Astrocyte (in vitro differentiated cells and primary cell): Measurements from ENCODE around the gene TBC1D2B. TPM values are rescaled to one million over a fixed set of nuclear protein-coding genes. Genes with fewer than 3 reads are reported as not detected.

ENCODE experiments used
- DNase-seq: peaks from one replicate; pipeline ENCODE4 v3.0.0-alpha.2; 2010; ENCODE audit warnings: low read depth
- FAIRE-seq: peaks from 2 replicates; lab custom pipeline; 2011; peaks lifted over from hg19 to GRCh38; lab: Jason Lieb, UNC
- H2AFZ ChIP-seq: 2 replicates; pipeline ENCODE4 v1.6.0; 2012; ENCODE audit warnings: low read depth, low read length, inconsistent platforms
- H3K27ac ChIP-seq: 2 replicates; pipeline ENCODE4 v1.5.1; 2011; ENCODE audit warnings: low read depth, low read length, inconsistent platforms
- H3K27me3 ChIP-seq: 2 replicates; pipeline ENCODE4 v1.6.0; 2011; ENCODE audit warnings: low read length, inconsistent platforms; ENCODE audit not compliant: insufficient read depth
- H3K36me3 ChIP-seq: 2 replicates; pipeline ENCODE4 v1.5.1; 2011; ENCODE audit warnings: low read length, inconsistent platforms; ENCODE audit not compliant: insufficient read depth
- H3K4me1 ChIP-seq: 2 replicates; pipeline ENCODE4 v1.5.1; 2011; ENCODE audit warnings: low read length, inconsistent platforms; ENCODE audit not compliant: insufficient read depth
- H3K4me2 ChIP-seq: 2 replicates; pipeline ENCODE4 v1.6.0; 2012; ENCODE audit warnings: low read length, inconsistent platforms
- H3K4me3 ChIP-seq: 2 replicates; pipeline ENCODE4 v1.5.1; 2011; ENCODE audit warnings: low read depth, mild to moderate bottlenecking, low read length, inconsistent platforms; ENCODE audit not compliant: insufficient read depth
- H3K79me2 ChIP-seq: 2 replicates; pipeline ENCODE4 v1.6.0; 2012; ENCODE audit warnings: mild to moderate bottlenecking, low read length, inconsistent platforms; ENCODE audit not compliant: insufficient read depth
- H3K9ac ChIP-seq: 2 replicates; pipeline ENCODE4 v1.6.0; 2012; ENCODE audit warnings: mild to moderate bottlenecking, low read length, inconsistent platforms
- H3K9me3 ChIP-seq: 2 replicates; pipeline ENCODE4 v1.5.1; 2012; ENCODE audit warnings: low read depth, mild to moderate bottlenecking, low read length, inconsistent platforms; ENCODE audit not compliant: insufficient read depth
- H4K20me1 ChIP-seq: 2 replicates; pipeline ENCODE4 v1.6.0; 2012; ENCODE audit warnings: low read length, inconsistent platforms; ENCODE audit not compliant: insufficient read depth
- H3K27ac Mint-ChIP-seq: one replicate; pipeline ENCODE4 v1.8.0; 2021; ENCODE audit warnings: mild to moderate bottlenecking, mixed read lengths; ENCODE audit not compliant: unreplicated experiment
- H3K27me3 Mint-ChIP-seq: one replicate; pipeline ENCODE4 v1.8.0; 2021; ENCODE audit warnings: low read depth, mixed read lengths; ENCODE audit not compliant: unreplicated experiment
- H3K36me3 Mint-ChIP-seq: one replicate; pipeline ENCODE4 v1.8.0; 2021; ENCODE audit warnings: low read depth, mixed read lengths; ENCODE audit not compliant: unreplicated experiment
- H3K4me1 Mint-ChIP-seq: one replicate; pipeline ENCODE4 v1.8.0; 2021; ENCODE audit warnings: low read depth, mixed read lengths; ENCODE audit not compliant: unreplicated experiment
- H3K4me3 Mint-ChIP-seq: one replicate; pipeline ENCODE4 v1.8.0; 2021; ENCODE audit warnings: mild to moderate bottlenecking, moderate library complexity, mixed read lengths; ENCODE audit not compliant: unreplicated experiment
- H3K9me3 Mint-ChIP-seq: one replicate; pipeline ENCODE4 v1.8.0; 2021; ENCODE audit warnings: mild to moderate bottlenecking, mixed read lengths; ENCODE audit not compliant: unreplicated experiment
- EZH2 ChIP-seq: IDR thresholded peaks from 2 replicates; pipeline ENCODE4 v1.6.1; 2012; ENCODE audit warnings: mild to moderate bottlenecking, low read length, inconsistent platforms; ENCODE audit not compliant: insufficient read depth
- total RNA-seq: library from RNA; stranded (reverse); gene quantifications from 2 replicates; pipeline ENCODE4 v1.2.1, GENCODE V29; 2021
- TF ChIP-seq, protein P1 (sequence below): IDR thresholded peaks from 2 replicates; pipeline ENCODE4 v1.5.1; 2011; ENCODE audit warnings: low read depth, mild to moderate bottlenecking, inconsistent platforms, low read length, moderate library complexity; ENCODE audit not compliant: insufficient read depth

The TBC1D2B gene
- total RNA-seq, 1 donor from 2014 or later, result 21.3 TPM

DNA sequence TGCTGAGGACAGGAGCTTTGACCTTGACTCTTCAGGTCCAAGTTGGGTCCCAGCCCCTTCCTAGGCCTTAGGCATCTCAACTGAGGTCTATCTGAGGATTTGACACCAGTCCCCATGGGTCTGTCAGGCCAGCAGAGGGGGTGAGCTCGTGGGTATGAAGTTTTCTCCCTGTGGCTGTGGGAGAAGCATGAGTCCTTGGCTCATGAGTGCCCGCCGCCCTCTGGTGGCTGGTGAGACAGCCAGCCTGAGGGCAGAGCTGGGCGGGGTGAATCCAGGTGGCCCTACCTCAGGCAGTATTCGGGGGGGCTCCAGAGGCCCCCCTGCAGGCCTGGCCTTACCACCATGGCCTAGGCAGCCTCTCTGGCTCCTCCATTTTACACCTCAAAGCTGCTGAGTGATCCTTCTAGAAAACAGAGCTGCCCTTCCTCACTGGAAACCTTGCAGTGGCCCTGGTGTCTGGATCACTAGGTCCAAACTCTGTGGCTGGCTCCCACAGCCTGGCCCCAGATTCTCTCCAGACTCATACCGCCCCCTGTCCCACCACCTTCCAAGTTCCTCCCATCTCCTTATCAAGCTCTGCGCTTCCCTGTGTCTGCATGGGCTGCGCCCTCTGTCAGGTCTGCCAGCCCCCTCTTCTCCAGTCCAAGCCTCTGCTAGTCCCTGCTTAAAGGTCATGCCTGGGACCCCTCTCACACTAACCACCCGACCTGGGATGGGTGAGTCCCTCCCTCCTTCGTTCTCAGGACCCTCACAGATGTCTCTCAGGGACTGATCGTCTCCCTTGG lies 31.0 kb upstream of the TBC1D2B start:
- Mint-ChIP-seq H3K4me1 (peaks cover 5% of the 10 kb centered on the region), H3K36me3 (peaks cover 6% of the 10 kb centered on the region), H3K9me3 (no peaks in the 10 kb centered on the region), H3K27ac (no peak overlapping the region), H3K4me3 (no peak overlapping the region), H3K27me3 (peaks cover 34% of the 10 kb centered on the region)
- Histone ChIP-seq H3K27ac (no peak overlapping the region), H3K9ac (no peak overlapping the region), H3K9me3 (no peaks in the 10 kb centered on the region), H3K79me2 (no peaks in the 10 kb centered on the region), H2AFZ (no peak overlapping the region), H3K4me3 (no peak overlapping the region), H3K27me3 (peaks cover 2% of the 10 kb centered on the region), H3K36me3 (no peaks in the 10 kb centered on the region), H3K4me1 (peaks cover 5% of the 10 kb centered on the region), H4K20me1 (no peaks in the 10 kb centered on the region), H3K4me2 (no peak overlapping the region)
- FAIRE-seq (no peak), DNase-seq (peak; percentile 62)
- TF ChIP-seq EZH2, result no peak
- TF ChIP-seq, protein P1, sequence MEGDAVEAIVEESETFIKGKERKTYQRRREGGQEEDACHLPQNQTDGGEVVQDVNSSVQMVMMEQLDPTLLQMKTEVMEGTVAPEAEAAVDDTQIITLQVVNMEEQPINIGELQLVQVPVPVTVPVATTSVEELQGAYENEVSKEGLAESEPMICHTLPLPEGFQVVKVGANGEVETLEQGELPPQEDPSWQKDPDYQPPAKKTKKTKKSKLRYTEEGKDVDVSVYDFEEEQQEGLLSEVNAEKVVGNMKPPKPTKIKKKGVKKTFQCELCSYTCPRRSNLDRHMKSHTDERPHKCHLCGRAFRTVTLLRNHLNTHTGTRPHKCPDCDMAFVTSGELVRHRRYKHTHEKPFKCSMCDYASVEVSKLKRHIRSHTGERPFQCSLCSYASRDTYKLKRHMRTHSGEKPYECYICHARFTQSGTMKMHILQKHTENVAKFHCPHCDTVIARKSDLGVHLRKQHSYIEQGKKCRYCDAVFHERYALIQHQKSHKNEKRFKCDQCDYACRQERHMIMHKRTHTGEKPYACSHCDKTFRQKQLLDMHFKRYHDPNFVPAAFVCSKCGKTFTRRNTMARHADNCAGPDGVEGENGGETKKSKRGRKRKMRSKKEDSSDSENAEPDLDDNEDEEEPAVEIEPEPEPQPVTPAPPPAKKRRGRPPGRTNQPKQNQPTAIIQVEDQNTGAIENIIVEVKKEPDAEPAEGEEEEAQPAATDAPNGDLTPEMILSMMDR, result peak; percentile 69

DNA sequence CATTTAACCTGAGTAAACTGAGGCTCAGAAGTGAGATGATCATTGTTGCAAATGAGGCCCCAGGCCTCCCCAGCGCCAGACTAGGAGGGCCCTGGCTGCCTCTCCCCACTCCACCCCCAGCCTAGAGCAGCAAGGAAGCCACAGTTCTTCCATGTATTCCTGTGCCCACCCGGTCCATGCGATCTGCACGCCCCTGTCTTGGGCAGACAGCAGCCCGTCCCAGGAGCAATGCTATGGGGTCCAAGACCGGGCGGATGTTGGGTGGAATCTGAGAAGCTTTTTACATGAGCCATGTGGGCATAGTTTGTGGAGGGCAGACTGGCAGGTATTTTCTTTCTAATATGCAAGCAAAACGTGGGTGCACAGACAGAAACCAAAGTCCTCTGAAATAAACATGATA lies 30.0 kb upstream of the TBC1D2B start:
- DNase-seq (no peak), FAIRE-seq (no peak)
- peaks cover 40% of the 10 kb centered on the region for H3K27me3 Mint-ChIP-seq
- TF ChIP-seq, protein P1, result no peak
- TF ChIP-seq EZH2, result no peak
- peaks cover 2% of the 10 kb centered on the region for H3K27me3 ChIP-seq
- no peaks in the 10 kb centered on the region for H3K9me3 Mint-ChIP-seq
- H4K20me1 ChIP-seq, result no peaks in the 10 kb centered on the region
- H2AFZ ChIP-seq, result no peak overlapping the region
- H3K4me3 Mint-ChIP-seq, result no peak overlapping the region
- no peak overlapping the region for H3K27ac Mint-ChIP-seq
- no peak overlapping the region for H3K4me2 ChIP-seq
- H3K4me3 ChIP-seq, result no peak overlapping the region
- H3K9ac ChIP-seq, result no peak overlapping the region
- peaks cover 6% of the 10 kb centered on the region for H3K36me3 Mint-ChIP-seq
- H3K9me3 ChIP-seq, result no peaks in the 10 kb centered on the region
- H3K79me2 ChIP-seq, result no peaks in the 10 kb centered on the region
- H3K27ac ChIP-seq, result no peak overlapping the region
- peaks cover 5% of the 10 kb centered on the region for H3K4me1 ChIP-seq
- H3K4me1 Mint-ChIP-seq, result peaks cover 5% of the 10 kb centered on the region
- no peaks in the 10 kb centered on the region for H3K36me3 ChIP-seq
